Inflammatory macrophage treated with lipopolysaccharide for 1 hour (primary cell): ENCODE results near the gene CDV3.
"Not testable (repeated sequence)": the region's sequence is repeated elsewhere in the genome, so short reads cannot be mapped to it uniquely, and the experiment has no call there.

ENCODE experiments used
- DNase-seq, 2 donors: peaks; one replicate each; pipeline ENCODE4 v3.0.0-alpha.2; 2020 to 2022

The CDV3 gene

GRCh38 chr3:133573629-133574194 is at the start of gene CDV3:
Gene CDV3 (plus strand): TSS chr3:133573686. CDS start chr3:133574045, 359 bp downstream.
- DNase-seq = no peak

DNA sequence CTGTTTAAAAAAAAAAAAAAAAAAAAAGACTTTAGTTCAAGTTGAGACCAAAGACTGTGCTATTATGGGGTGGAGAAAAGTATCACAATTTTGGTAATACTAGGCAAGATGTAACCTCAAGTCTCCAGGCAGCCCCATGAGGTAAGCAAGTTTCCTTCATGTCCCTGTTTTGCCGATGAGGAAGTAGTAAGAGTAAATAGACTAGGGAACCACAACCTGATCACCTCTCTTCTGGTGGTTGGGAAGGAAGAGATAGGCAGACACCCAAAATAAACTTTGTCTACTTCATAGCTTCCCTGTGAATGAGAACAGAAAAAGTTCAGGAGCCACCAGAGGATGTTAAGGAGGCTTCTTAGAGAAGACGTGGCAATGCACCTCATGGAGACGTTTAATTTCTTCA is 49.7 kb upstream of the CDV3 start:
- DNase-seq = peak in 1 of 2 donors; percentile 49

- peak; percentile 67 to 87 for DNase-seq
Observed at GRCh38 chr3:133525435-133525834, 48.1 kb upstream of the CDV3 start.

DNA sequence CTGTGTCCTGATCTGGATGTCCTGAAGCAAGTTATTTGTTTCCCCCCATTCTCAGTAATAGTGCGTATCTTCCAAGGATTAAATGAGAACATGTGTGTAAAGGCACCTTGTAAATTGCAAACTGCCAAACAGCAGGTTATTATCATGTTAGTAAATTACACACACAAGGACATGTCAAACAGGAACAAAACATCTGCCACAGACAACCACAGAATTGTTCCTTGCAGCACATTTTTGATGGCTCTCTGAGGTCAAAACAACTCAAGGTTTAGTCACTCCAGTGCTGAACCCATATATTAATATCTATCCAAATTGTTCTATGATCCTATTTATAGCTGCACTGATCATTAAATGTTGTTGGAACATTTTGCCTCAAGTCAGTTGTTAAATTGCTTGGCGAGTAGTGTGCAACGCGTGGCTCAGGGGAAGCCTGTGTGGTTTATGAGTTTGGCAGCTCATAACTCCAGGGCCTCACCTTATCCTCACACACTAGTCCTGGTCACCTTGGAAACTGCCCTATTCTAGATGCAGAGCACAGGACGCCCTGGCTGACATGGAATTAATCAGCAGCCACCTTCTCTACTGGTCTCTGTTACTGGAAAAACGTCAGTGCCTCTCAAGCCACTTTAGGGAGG is 46.3 kb upstream of the CDV3 start:
- no peak for DNase-seq

- no peak for DNase-seq
Observed at GRCh38 chr3:133529809-133530208, 43.7 kb upstream of the CDV3 start.

- no peak for DNase-seq
Observed at GRCh38 chr3:133531981-133532380, 41.5 kb upstream of the CDV3 start.

GRCh38 chr3:133532951-133533350 is 40.5 kb upstream of the CDV3 start:
- DNase-seq = no peak

GRCh38 chr3:133535971-133536881 is 37.3 kb upstream of the CDV3 start:
- DNase-seq = peak; percentile 37 to 70

GRCh38 chr3:133537131-133537530 is 36.4 kb upstream of the CDV3 start:
- not testable (repeated sequence) for DNase-seq

DNA sequence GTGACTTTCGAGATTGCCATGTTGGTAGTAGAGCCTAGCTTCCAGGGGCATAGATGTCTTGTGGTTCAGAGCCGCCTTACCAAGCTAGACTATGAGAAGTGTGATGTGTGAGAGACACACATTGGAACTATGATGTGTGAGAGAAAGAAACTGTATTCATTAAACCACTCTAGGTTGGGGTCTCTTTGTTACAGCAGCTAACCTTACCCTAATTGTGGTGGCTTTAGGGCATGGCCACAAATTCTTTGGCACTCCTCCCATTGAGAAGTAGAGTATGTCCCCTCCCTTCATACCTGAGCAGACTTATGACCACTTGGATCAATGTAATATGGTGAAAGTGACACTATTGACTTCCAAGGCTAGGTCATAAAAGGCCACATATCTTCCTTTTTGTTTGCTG is 35.3 kb upstream of the CDV3 start:
- no peak for DNase-seq

DNA sequence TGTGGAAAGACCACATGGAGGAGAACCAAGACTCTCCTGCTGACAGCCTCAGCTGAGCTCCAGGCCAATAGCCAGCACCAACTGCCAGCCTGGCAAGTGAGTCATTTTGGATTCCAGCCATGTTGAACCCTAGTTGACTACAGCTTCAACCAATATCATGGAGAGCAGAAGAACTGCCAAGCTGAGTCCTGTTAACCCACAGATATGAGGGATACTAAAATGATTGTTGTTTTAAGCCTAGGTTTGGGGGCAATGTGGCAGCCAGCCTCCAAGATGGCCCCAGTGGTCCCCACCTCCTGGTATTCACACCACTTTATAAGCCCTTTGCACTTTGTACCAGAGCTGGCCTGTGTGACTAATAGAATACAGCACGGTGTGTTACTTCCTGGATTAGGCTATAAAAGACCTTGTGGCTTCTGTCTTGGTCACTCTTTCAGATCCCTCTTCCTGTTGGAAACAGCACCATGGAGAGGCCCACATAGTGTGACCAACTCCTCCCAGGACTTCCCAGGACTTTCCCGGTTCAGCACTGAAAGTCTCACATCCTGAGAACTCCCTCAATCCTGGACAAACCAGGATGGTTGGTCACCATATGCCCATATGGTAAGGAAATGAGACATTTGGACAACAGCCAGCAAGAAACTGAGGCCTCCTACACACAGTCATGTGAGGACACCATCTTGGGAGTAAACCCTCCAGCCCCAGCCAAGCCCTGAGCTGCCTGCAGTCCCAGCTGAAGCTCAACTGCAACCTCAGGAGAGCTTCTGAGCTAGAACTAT is 32.4 kb upstream of the CDV3 start:
- peak; percentile 78 to 98 for DNase-seq

- no peak for DNase-seq
Observed at GRCh38 chr3:133542871-133543270, 30.6 kb upstream of the CDV3 start.

GRCh38 chr3:133544983-133545382 is 28.5 kb upstream of the CDV3 start:
- not testable (repeated sequence) for DNase-seq

DNA sequence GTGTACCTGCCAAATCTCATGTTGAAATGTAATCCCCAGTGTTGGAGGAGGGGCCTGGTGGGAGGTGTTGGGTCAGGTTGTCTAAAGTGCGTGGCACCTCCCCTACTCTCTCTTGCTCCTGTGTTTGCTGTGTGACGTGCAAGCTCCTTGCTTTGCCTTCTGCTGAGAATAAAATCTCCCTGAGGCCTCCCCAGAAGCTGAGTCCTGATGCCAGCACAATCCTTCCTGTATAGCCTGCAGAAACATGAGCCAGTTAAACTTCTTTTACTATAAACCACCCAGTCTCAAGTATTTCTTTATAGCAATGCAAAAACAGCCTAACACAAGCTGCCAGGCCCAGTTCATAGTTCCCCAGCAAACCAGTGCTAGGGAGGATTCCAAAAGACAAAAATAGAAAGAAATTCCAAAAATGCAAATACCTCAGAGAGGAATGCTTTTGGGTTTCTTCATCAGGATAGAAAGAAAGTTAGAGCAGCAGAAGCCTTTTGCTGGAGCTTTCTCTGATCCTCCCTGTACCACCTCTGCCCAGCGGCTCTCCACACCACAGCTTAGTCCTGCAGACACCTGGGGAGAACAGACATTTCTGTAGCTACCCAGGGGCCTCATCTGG is 25.9 kb upstream of the CDV3 start:
- DNase-seq = no peak

- no peak for DNase-seq
Observed at GRCh38 chr3:133548090-133548489, 25.4 kb upstream of the CDV3 start.

DNA sequence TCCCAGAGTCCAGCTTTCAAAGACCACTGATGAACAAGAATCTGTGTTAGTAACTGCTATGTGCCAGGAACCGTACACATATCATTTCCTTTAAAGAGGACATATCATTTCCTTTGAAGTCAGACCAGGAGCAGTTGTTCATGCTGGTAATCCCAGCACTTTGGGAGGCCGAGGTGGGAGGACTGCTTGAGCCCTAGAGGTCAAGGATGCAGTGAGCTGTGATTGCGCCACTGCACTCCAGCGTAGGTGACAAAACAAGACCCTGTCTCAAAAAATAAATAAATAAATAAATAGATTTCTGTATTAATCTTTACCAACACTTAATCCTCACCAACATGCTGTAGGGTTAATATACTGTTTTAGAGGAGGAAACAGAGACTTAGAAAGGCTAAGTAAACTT is 23.9 kb upstream of the CDV3 start:
- no peak for DNase-seq

DNA sequence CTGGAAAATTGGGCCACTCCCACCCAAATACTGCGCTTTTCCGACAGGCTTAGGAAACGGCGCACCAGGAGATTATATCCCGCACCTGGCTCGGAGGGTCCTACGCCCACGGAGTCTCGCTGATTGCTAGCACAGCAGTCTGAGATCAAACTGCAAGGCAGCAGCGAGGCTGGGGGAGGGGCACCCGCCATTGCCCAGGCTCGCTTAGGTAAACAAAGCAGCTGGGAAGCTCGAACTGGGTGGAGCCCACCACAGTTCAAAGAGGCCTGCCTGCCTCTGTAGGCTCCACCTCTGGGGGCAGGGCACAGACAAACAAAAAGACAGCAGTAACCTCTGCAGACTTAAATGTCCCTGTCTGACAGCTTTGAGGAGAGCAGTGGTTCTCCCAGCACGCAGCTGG is 21.9 kb upstream of the CDV3 start:
- not testable (repeated sequence) for DNase-seq

DNA sequence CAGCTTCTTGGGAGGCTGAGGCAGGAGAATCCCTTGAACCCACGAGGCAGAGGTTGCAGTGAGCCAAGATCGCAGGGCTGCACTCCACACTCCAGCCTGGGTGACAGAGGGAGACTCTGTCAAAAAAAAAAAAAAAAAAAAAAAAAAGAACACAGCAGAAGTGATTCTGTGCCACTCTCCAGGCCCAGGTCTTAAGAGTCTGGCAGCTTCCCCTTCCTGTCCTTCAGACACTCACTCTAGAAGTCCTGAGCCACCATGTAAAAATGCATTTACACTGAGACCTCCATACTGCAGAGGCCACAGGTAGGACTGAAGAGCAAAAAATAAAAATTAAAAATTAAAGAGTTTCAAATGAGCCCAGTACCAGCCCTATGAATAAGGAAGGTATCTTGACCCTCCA is 11.8 kb upstream of the CDV3 start:
- no peak for DNase-seq

DNA sequence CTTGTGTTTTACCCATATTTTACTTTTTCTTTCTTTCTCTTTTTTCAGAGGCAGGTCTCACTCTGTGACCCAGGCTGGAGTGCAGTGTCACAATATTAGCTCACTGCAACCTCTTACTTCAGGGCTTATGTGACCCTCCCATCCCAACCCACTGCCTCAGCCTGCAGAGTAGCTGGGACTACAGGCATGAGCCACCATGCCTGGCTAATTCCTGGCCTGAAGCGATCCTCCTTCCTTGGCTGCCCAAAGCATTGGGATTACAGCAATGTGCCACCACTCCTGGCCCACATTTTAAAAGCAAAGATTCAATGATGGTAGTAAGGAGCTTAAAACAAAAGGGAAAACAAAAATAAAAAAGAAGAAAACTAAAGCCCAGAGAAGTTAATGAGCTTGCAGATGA is 11.1 kb upstream of the CDV3 start:
- no peak for DNase-seq

GRCh38 chr3:133563186-133563591 is 10.3 kb upstream of the CDV3 start:
- no peak for DNase-seq

GRCh38 chr3:133563816-133564215 is 9.7 kb upstream of the CDV3 start:
- DNase-seq = no peak

- no peak for DNase-seq
Observed at GRCh38 chr3:133568294-133569014, 5.0 kb upstream of the CDV3 start.
